SK-N-SH treated with all-trans-retinoic acid at 6 μM for 48 hours (cell line): ENCODE data around the gene ATP5F1C.

Experiments used
- ATAC-seq: fragments of 200-7000 bp; cut with Tn5 transposase; 3 replicates; pipeline ENCODE4 v1.9.1; 2020; ENCODE audit warnings: mild to moderate bottlenecking, moderate library complexity
- ARNTL ChIP-seq: fragments of 450-650 bp; formaldehyde crosslinking; IDR thresholded peaks from 2 replicates; pipeline ENCODE4 v1.5.0; 2020; ENCODE audit warnings: low read depth, mild to moderate bottlenecking, moderate library complexity, borderline replicate concordance
- BACH2 ChIP-seq: fragments of 250-450 bp; sonication (Bioruptor Pico); IDR thresholded peaks from 2 replicates; pipeline ENCODE4 v1.9.0; 2021; ENCODE audit warnings: mild to moderate bottlenecking, borderline replicate concordance
- CSDC2 ChIP-seq: fragments of 250-450 bp; sonication (Bioruptor Pico); IDR thresholded peaks from 2 replicates; pipeline ENCODE4 v1.5.0; 2020; ENCODE audit warnings: mild to moderate bottlenecking, moderate library complexity
- CSRNP3 ChIP-seq: fragments of 250-450 bp; sonication (Bioruptor Pico); IDR thresholded peaks from 2 replicates; pipeline ENCODE4 v1.5.1; 2021; ENCODE audit warnings: mild to moderate bottlenecking, moderate library complexity
- ESRRG ChIP-seq: fragments of 250-450 bp; sonication (Bioruptor Pico); IDR thresholded peaks from 2 replicates; pipeline ENCODE4 v1.6.1; 2021; ENCODE audit warnings: mild to moderate bottlenecking
- GLIS3 ChIP-seq: fragments of 250-450 bp; sonication (Bioruptor Pico); IDR thresholded peaks from 2 replicates; pipeline ENCODE4 v1.5.0; 2020; ENCODE audit warnings: mild to moderate bottlenecking, moderate library complexity
- ISL1 ChIP-seq: fragments of 250-450 bp; sonication (Bioruptor Pico); IDR thresholded peaks from 2 replicates; pipeline ENCODE4 v2.1.2; 2022; ENCODE audit warnings: mild to moderate bottlenecking, moderate library complexity
- OSR1 ChIP-seq: fragments of 250-450 bp; sonication (Bioruptor Pico); IDR thresholded peaks from 2 replicates; pipeline ENCODE4 v1.8.0; 2022; ENCODE audit warnings: moderate library complexity, mild to moderate bottlenecking, inconsistent platforms
- PPARA ChIP-seq: fragments of 250-450 bp; sonication (Bioruptor Pico); IDR thresholded peaks from 2 replicates; pipeline ENCODE4 v1.5.0; 2020; ENCODE audit warnings: mild to moderate bottlenecking, borderline replicate concordance
- RARB ChIP-seq: fragments of 250-450 bp; sonication (Bioruptor Pico); IDR thresholded peaks from 2 replicates; pipeline ENCODE4 v1.8.0; 2021; ENCODE audit warnings: mild to moderate bottlenecking, moderate library complexity
- SNAI2 ChIP-seq: fragments of 250-450 bp; sonication (Bioruptor Pico); IDR thresholded peaks from 2 replicates; pipeline ENCODE4 v1.5.0; 2020; ENCODE audit warnings: mild to moderate bottlenecking, moderate library complexity
- TCF4 ChIP-seq: fragments of 250-450 bp; sonication (Bioruptor Pico); IDR thresholded peaks from 2 replicates; pipeline ENCODE4 v1.8.0; 2021; ENCODE audit warnings: mild to moderate bottlenecking, moderate library complexity, borderline replicate concordance
- TOX ChIP-seq: fragments of 250-450 bp; sonication (Bioruptor Pico); IDR thresholded peaks from 2 replicates; pipeline ENCODE4 v1.8.0; 2021; ENCODE audit warnings: mild to moderate bottlenecking, moderate library complexity, borderline replicate concordance
- ZC3H10 ChIP-seq: fragments of 250-450 bp; sonication (Bioruptor Pico); IDR thresholded peaks from 2 replicates; pipeline ENCODE4 v1.5.1; 2021; ENCODE audit warnings: mild to moderate bottlenecking, moderate library complexity
- ZFP3 ChIP-seq: fragments of 250-450 bp; sonication (Bioruptor Pico); IDR thresholded peaks from 2 replicates; pipeline ENCODE4 v1.5.0; 2020; ENCODE audit warnings: mild to moderate bottlenecking, moderate library complexity
- ZFP30 ChIP-seq: fragments of 450-650 bp; formaldehyde crosslinking; IDR thresholded peaks from 2 replicates; pipeline ENCODE4 v1.5.0; 2022; ENCODE audit warnings: mild to moderate bottlenecking, moderate library complexity
- ZNF70 ChIP-seq: fragments of 450-650 bp; formaldehyde crosslinking; IDR thresholded peaks from 2 replicates; pipeline ENCODE4 v1.5.0; 2020; ENCODE audit warnings: mild to moderate bottlenecking, moderate library complexity
- ZNF8 ChIP-seq: fragments of 450-650 bp; formaldehyde crosslinking; IDR thresholded peaks from 2 replicates; pipeline ENCODE4 v1.5.0; 2020; ENCODE audit warnings: mild to moderate bottlenecking, moderate library complexity
- TF ChIP-seq, protein P1 (sequence below): fragments of 250-450 bp; sonication (Bioruptor Pico); IDR thresholded peaks from 2 replicates; pipeline ENCODE4 v1.8.0; 2021; ENCODE audit warnings: low read depth, mild to moderate bottlenecking, moderate library complexity, borderline replicate concordance
- TF ChIP-seq, protein P2 (sequence below): fragments of 250-450 bp; sonication (Bioruptor Pico); IDR thresholded peaks from 2 replicates; pipeline ENCODE4 v1.5.1; 2020; ENCODE audit warnings: low read depth, mild to moderate bottlenecking, moderate library complexity
- TF ChIP-seq, protein P3 (sequence below): fragments of 250-450 bp; sonication (Bioruptor Pico); IDR thresholded peaks from 2 replicates; pipeline ENCODE4 v1.8.0; 2020; ENCODE audit warnings: mild to moderate bottlenecking, moderate library complexity, borderline replicate concordance

Gene ATP5F1C

DNA sequence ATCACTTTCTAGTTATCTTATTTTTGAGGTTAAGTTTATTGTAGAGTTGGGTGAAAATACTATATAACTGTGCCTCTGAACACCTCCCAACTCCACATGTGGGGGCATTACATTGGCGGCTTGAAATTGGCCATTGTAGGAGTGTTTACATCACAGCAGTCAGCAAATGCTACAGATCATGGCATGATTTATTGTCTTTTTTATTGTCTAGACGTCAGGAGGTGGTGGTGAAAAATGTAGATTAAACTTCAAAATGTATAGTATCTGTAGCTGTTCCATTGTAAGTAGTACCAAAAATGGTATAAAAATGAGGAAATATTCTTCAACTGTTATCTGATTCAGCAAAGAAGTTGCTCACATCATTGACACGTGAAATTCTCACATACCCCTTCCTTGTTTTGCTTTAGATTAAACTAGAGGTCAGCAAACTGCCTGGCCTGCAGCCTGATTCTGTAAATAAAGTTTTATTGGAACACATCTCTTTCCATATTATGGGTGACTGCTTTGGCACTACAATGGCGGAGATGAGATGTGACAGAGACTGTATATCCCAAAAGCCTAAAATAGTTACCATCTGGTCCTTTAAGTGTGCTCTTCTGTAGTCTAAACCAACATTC is 65.4 kb downstream of the ATP5F1C start:
- TF ChIP-seq PPARA (CRISPR knock-in tag), result no peak
- TF ChIP-seq GLIS3, result no peak
- TF ChIP-seq SNAI2, result no peak
- TF ChIP-seq ZC3H10 (CRISPR knock-in tag), result no peak
- TF ChIP-seq, protein P1, sequence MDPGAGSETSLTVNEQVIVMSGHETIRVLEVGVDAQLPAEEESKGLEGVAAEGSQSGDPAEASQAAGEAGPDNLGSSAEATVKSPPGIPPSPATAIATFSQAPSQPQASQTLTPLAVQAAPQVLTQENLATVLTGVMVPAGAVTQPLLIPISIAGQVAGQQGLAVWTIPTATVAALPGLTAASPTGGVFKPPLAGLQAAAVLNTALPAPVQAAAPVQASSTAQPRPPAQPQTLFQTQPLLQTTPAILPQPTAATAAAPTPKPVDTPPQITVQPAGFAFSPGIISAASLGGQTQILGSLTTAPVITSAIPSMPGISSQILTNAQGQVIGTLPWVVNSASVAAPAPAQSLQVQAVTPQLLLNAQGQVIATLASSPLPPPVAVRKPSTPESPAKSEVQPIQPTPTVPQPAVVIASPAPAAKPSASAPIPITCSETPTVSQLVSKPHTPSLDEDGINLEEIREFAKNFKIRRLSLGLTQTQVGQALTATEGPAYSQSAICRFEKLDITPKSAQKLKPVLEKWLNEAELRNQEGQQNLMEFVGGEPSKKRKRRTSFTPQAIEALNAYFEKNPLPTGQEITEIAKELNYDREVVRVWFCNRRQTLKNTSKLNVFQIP (CRISPR knock-in tag), result no peak
- no peak for TF ChIP-seq ZFP30 (CRISPR knock-in tag)
- no peak for TF ChIP-seq BACH2 (CRISPR knock-in tag)
- TF ChIP-seq, protein P2, sequence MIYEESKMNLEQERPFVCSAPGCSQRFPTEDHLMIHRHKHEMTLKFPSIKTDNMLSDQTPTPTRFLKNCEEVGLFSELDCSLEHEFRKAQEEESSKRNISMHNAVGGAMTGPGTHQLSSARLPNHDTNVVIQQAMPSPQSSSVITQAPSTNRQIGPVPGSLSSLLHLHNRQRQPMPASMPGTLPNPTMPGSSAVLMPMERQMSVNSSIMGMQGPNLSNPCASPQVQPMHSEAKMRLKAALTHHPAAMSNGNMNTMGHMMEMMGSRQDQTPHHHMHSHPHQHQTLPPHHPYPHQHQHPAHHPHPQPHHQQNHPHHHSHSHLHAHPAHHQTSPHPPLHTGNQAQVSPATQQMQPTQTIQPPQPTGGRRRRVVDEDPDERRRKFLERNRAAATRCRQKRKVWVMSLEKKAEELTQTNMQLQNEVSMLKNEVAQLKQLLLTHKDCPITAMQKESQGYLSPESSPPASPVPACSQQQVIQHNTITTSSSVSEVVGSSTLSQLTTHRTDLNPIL (CRISPR knock-in tag), result no peak
- TF ChIP-seq, protein P3, sequence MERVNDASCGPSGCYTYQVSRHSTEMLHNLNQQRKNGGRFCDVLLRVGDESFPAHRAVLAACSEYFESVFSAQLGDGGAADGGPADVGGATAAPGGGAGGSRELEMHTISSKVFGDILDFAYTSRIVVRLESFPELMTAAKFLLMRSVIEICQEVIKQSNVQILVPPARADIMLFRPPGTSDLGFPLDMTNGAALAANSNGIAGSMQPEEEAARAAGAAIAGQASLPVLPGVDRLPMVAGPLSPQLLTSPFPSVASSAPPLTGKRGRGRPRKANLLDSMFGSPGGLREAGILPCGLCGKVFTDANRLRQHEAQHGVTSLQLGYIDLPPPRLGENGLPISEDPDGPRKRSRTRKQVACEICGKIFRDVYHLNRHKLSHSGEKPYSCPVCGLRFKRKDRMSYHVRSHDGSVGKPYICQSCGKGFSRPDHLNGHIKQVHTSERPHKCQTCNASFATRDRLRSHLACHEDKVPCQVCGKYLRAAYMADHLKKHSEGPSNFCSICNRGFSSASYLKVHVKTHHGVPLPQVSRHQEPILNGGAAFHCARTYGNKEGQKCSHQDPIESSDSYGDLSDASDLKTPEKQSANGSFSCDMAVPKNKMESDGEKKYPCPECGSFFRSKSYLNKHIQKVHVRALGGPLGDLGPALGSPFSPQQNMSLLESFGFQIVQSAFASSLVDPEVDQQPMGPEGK (CRISPR knock-in tag), result no peak
- TF ChIP-seq ISL1, result no peak
- ATAC-seq, result no peak

DNA sequence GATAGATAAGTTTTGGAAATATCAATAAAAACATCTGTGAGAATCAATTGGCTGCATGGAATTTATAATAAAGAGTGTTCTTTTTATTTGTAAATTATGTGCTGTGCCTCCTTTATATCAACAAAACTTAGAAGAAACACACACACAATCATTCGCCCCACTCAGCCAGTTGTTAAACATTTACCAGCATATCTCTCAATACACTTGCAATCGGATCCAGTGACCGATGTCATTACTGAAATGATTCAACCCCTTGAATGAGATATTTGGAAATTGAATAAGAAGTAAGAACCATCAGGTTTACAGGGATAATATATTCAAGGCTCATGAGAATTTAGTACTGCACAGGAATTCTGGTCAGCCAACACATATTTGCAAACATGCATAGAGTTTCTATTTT is 65.9 kb downstream of the ATP5F1C start:
- TF ChIP-seq TCF4 (CRISPR knock-in tag), result no peak
- TF ChIP-seq, protein P2 (CRISPR knock-in tag), result no peak
- TF ChIP-seq, protein P1 (CRISPR knock-in tag), result no peak
- no peak for TF ChIP-seq TOX (CRISPR knock-in tag)
- no peak for TF ChIP-seq CSRNP3 (CRISPR knock-in tag)
- TF ChIP-seq ZC3H10 (CRISPR knock-in tag), result no peak
- TF ChIP-seq OSR1, result no peak
- TF ChIP-seq ISL1, result no peak
- TF ChIP-seq CSDC2 (CRISPR knock-in tag), result no peak
- no peak for TF ChIP-seq ESRRG (CRISPR knock-in tag)
- TF ChIP-seq ZNF8 (CRISPR knock-in tag), result no peak
- no peak for ATAC-seq

DNA sequence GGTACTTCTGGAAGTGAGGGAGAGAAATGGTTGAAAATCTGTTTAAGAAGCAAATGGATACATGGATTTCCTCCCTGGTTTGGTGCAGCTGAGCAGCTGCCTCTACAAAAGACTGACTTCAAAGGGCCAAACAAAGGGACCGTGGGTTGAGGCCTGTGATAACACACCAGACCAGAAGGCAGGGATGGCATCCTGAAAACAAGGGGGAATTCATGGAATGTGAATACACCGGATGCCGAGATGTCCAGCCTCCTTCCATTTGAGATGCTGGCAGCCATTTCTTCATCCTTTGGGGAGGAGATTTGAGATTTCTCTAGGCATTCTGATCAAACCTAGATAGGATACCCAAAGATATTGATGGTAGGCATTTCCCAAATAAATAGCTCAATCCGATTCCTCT is 67.2 kb downstream of the ATP5F1C start:
- TF ChIP-seq BACH2 (CRISPR knock-in tag), result no peak
- TF ChIP-seq TOX (CRISPR knock-in tag), result no peak
- no peak for TF ChIP-seq TCF4 (CRISPR knock-in tag)
- TF ChIP-seq, protein P2 (CRISPR knock-in tag), result no peak
- TF ChIP-seq ZNF8 (CRISPR knock-in tag), result no peak
- no peak for TF ChIP-seq CSDC2 (CRISPR knock-in tag)
- TF ChIP-seq, protein P3 (CRISPR knock-in tag), result no peak
- TF ChIP-seq ZFP30 (CRISPR knock-in tag), result no peak
- TF ChIP-seq CSRNP3 (CRISPR knock-in tag), result no peak
- TF ChIP-seq ESRRG (CRISPR knock-in tag), result no peak
- TF ChIP-seq SNAI2, result no peak
- no peak for TF ChIP-seq RARB (CRISPR knock-in tag)
- no peak for TF ChIP-seq PPARA (CRISPR knock-in tag)
- no peak for TF ChIP-seq ZC3H10 (CRISPR knock-in tag)
- no peak for TF ChIP-seq ZNF70 (CRISPR knock-in tag)
- no peak for TF ChIP-seq OSR1
- TF ChIP-seq ISL1, result no peak
- no peak for TF ChIP-seq ARNTL (CRISPR knock-in tag)
- no peak for TF ChIP-seq ZFP3 (CRISPR knock-in tag)
- TF ChIP-seq, all 23 proteins: peak for 0
- ATAC-seq, result no peak
